HEK293T (cell line): ENCODE data around the gene SLC38A10.
A peak's percentile ranks its signal among the peaks of the same experiment; 100 is the strongest.

ENCODE experiments used
- CTCF ChIA-PET: fragments of 350-600 bp; formaldehyde crosslinking; extraction: SDS; loops from one replicate; lab custom pipeline; 2021; ENCODE audit warnings: antibody characterized with exemption, inconsistent platforms; lab: Yijun Ruan, JAX
- POLR2A ChIA-PET: fragments of 350-600 bp; formaldehyde crosslinking; extraction: SDS; loops from one replicate; lab custom pipeline; 2020; ENCODE audit warnings: antibody characterized with exemption, inconsistent platforms; lab: Yijun Ruan, JAX
- DNase-seq: peaks from one replicate; pipeline ENCODE4 v3.0.0; 2012; ENCODE audit warnings: mixed read lengths; ENCODE audit errors: extremely low spot score
- ARNT ChIP-seq: fragments of 450-650 bp; IDR thresholded peaks from 2 replicates; pipeline ENCODE4 v1.6.1; 2017; ENCODE audit warnings: mild to moderate bottlenecking
- BHLHE40 ChIP-seq: fragments of 450-650 bp; IDR thresholded peaks from 2 replicates; pipeline ENCODE4 v1.6.1; 2016; ENCODE audit warnings: mild to moderate bottlenecking, moderate library complexity, borderline replicate concordance
- CTBP1 ChIP-seq: fragments of 450-650 bp; IDR thresholded peaks from 2 replicates; pipeline ENCODE4 v1.6.1; 2016; ENCODE audit warnings: borderline replicate concordance
- ELF4 ChIP-seq: fragments of 450-650 bp; IDR thresholded peaks from 2 replicates; pipeline ENCODE4 v1.6.1; 2017; ENCODE audit warnings: antibody characterized with exemption
- FOXA1 ChIP-seq: fragments of 450-650 bp; IDR thresholded peaks from 2 replicates; pipeline ENCODE4 v1.6.1; 2016; ENCODE audit warnings: mild to moderate bottlenecking
- FOXK2 ChIP-seq: fragments of 450-650 bp; IDR thresholded peaks from 2 replicates; pipeline ENCODE4 v1.6.1; 2016; ENCODE audit warnings: mild to moderate bottlenecking
- FOXM1 ChIP-seq: fragments of 450-650 bp; IDR thresholded peaks from 2 replicates; pipeline ENCODE4 v1.6.1; 2017; ENCODE audit warnings: mild to moderate bottlenecking, borderline replicate concordance
- HDGF ChIP-seq: fragments of 450-650 bp; IDR thresholded peaks from 2 replicates; pipeline ENCODE4 v1.6.1; 2017; ENCODE audit warnings: antibody characterized with exemption, borderline replicate concordance
- L3MBTL2 ChIP-seq: fragments of 450-650 bp; conservative IDR thresholded peaks from 2 replicates; pipeline ENCODE4 v1.6.1; 2016; ENCODE audit warnings: mild to moderate bottlenecking
- LEF1 ChIP-seq: fragments of 450-650 bp; IDR thresholded peaks from 2 replicates; pipeline ENCODE4 v1.6.1; 2017; ENCODE audit warnings: mild to moderate bottlenecking, borderline replicate concordance
- NFRKB ChIP-seq: fragments of 450-650 bp; IDR thresholded peaks from 2 replicates; pipeline ENCODE4 v1.6.1; 2016; ENCODE audit warnings: mild to moderate bottlenecking, moderate library complexity
- SP1 ChIP-seq: fragments of 450-650 bp; IDR thresholded peaks from 2 replicates; pipeline ENCODE4 v1.6.1; 2017
- SUZ12 ChIP-seq: fragments of 450-650 bp; IDR thresholded peaks from 2 replicates; pipeline ENCODE4 v1.6.1; 2016; ENCODE audit warnings: mild to moderate bottlenecking
- TARDBP ChIP-seq: fragments of 450-650 bp; IDR thresholded peaks from 2 replicates; pipeline ENCODE4 v1.6.1; 2016
- ZNF384 ChIP-seq: fragments of 450-650 bp; IDR thresholded peaks from 2 replicates; pipeline ENCODE4 v1.6.1; 2016
- TF ChIP-seq, protein P1 (sequence below): fragments of 450-650 bp; IDR thresholded peaks from 2 replicates; pipeline ENCODE4 v1.6.1; 2016

The SLC38A10 gene

DNA sequence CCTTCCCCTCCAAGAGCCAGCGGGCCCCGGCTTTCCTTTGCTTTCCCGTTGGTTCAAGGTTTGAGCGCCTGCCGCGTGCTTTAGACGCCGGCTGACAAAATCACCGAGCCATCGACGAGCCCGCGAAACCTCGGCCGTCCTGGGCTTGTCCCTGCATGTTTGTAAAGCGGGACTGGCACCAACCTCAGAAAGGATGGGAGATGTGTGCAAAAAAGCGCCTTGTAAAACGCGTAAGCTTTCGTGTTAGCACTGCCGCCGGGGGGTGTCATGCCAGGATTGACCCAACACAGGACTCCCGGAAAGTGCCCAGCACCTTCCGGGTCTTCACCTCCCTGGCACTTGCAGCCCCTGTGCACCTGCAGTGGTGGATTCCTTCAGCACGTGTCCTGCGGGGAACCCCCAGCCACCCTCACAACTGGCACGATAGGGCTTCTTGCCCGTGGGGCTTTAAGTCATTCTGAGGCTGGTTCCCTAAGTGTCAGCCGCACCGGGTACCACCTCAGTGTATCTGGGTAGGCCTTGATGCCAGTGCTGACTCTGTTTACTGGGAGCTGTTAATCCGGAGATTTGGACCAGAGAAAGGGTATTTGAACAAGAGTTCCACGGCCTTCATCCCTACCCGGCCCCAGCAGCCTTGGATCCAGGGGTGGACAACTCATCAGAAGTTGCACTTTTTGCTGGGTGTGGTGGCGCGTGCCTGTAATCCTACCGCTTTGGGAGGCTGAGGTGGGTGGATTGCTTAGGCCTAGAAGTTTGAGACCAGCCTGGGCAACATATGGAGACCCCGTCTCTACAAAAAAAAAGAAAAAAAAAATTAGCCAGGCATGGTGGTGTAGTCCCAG lies 55.2 kb downstream of the SLC38A10 start:
- TF ChIP-seq TARDBP, result no peak
- no peak for TF ChIP-seq SP1
- TF ChIP-seq, protein P1, sequence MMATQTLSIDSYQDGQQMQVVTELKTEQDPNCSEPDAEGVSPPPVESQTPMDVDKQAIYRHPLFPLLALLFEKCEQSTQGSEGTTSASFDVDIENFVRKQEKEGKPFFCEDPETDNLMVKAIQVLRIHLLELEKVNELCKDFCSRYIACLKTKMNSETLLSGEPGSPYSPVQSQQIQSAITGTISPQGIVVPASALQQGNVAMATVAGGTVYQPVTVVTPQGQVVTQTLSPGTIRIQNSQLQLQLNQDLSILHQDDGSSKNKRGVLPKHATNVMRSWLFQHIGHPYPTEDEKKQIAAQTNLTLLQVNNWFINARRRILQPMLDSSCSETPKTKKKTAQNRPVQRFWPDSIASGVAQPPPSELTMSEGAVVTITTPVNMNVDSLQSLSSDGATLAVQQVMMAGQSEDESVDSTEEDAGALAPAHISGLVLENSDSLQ, result no peak
- no peak for TF ChIP-seq BHLHE40
- peak; percentile 68 for TF ChIP-seq L3MBTL2
- ChIA-PET CTCF (interaction anchor here (1.2 to 1.5 kb wide), 4 partner anchors 10 to 217 kb away, joined by 3 to 9 read pairs (median 4); no protein-coding TSS in a partner anchor), POLR2A (interaction anchor here (0.7 to 3.0 kb wide), 13 partner anchors 10 to 271 kb away, joined by 3 to 23 read pairs (median 5); partner anchors contain the start of genes CEP131 and SLC38A10)
- DNase-seq, result no peak

DNA sequence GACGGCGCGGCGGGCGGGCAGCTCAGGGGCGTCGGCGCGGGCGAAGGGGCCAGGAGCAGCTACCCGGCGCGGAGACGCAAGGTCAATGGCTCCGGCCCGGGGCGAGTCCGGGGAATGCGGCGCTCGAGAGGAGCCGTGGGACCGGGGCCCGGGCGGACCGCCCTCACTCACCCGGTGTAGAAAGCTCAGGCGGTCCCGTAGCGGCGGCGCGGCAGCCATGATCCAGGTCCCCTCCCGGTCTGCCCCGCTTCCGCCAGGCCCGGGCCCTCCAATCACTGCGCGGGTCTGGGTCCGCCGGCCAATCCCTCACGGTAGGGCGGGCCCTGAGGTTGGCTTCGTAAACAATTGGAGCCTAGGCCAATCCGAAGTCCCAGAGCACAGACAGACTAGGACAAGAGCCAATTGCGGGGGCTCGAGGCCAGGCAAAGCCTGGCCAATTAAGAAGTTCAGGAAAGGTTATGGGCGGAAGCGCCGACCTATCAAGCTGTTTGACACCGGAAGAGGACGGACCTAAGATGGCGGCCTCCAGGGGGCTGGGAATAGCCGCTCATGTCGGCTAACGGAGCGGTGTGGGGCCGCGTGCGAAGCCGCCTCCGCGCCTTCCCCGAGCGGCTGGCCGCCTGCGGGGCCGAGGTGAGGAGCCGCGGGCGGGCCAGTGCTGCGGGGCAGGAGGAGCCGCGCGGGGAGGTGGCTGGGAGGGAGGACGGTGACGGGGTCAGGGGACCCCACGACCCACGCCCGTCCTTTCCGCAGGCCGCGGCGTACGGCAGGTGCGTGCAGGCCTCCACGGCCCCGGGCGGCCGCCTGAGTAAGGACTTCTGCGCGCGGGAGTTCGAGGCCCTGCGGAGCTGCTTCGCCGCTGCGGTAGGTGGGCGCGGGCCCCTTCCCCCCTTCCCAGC lies 56.0 kb downstream of the SLC38A10 start, which contains the start of the genes NDUFAF8 and TEPSIN:
Gene NDUFAF8, plus strand, starts transcription at position 504 of the 899 bp plus-strand sequence. Its CDS starts 46 bp downstream, at position 550.
Gene TEPSIN, minus strand, starts transcription at position 241 of the 899 bp plus-strand sequence. Its CDS starts 22 bp downstream, at position 219.
- ChIA-PET POLR2A (interaction anchor here (0.6 to 3.0 kb wide), 22 partner anchors 9 to 276 kb away, joined by 3 to 23 read pairs (median 5); partner anchors contain the start of genes AATK, CEP131, PVALEF and SLC38A10), CTCF (interaction anchor here (0.6 to 1.5 kb wide), 4 partner anchors 9 to 216 kb away, joined by 3 to 4 read pairs (median 3); no protein-coding TSS in a partner anchor)
- TF ChIP-seq CTBP1 (no peak), ZNF384 (no peak), LEF1 (peak; percentile 22; the same call in 1 of the 2 replicates), SP1 (no peak), ELF4 (peak; percentile 97)
- TF ChIP-seq, protein P1, result peak; percentile 100

DNA sequence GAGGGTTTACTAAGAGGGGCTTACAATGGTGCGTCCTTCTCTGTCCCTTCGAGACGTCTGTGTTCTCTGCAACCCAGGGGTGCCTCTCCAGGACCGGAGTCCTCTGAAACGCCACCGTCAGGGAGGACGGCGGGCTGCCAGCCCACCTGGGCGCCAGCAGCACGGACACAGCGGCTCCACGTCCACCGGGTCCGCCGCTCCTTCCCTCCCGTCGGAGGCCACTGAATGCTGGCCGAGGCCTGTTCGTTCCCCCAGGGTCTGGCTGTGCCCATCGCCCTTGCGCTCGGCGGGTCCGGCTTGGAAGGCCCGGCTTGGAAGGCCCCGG lies 56.7 kb downstream of the SLC38A10 start:
- TF ChIP-seq BHLHE40, result no peak
- TF ChIP-seq NFRKB, result no peak
- TF ChIP-seq SUZ12, result no peak
- TF ChIP-seq, protein P1, result no peak
- no peak for TF ChIP-seq LEF1
- DNase-seq, result no peak
- ChIA-PET POLR2A (interaction anchor here (0.6 to 3.0 kb wide), 19 partner anchors 8 to 277 kb away, joined by 3 to 23 read pairs (median 5); partner anchors contain the start of genes AATK, CEP131, PVALEF and SLC38A10), CTCF (interaction anchor here (0.6 to 1.5 kb wide), 2 partner anchors 8 to 94 kb away, joined by 3 to 4 read pairs; no protein-coding TSS in a partner anchor)

More for the DNA sequence above, 56.0 kb downstream of the SLC38A10 start, which contains the start of the genes NDUFAF8 and TEPSIN:
- peak; percentile 99 for DNase-seq

DNA sequence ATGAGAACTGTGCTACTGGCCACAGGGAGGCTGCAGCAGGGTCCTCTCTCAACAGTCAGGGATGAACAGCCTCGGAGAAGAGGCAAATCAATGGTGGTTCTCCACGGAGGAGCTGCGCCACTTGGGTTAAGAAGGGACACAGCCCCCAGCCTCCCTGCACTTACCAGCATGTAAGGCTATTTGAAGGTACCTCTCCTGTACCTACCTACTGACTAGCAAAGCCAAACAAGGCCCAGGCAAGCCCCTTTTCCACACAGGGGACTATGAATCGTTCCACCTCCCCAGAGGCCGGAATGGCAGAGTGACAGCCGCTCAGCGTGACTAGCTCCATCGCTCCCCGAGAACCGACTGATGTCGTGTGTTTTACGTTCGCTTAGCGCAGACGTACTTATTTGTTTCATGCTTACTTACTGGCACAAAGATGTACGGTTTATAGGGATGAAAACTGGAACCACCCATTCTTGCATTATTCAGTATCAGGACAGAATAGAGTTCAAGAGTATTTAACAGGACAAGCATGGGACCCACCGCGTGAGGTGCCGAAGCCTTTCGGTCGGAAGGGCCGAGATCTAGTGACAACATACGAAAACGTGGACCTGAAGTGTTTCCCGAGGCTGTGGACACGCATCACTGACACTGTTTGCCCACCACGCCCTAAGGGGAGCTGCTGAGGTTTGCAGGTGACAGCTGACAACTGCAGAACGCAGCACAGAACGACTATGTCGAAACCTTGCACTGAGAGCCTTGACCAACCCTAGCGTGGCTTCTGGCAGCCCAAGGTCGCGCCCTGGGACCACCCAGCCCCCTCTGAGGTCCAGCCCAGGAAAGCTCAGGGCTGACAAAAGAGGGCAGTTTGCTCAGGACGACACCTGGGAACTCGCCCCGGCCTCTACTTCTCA lies 57.3 kb downstream of the SLC38A10 start:
- ChIA-PET POLR2A (interaction anchor here (1.0 to 3.0 kb wide), 9 partner anchors 8 to 277 kb away, joined by 3 to 23 read pairs (median 6); partner anchors contain the start of genes AATK, CEP131, PVALEF and SLC38A10), CTCF (interaction anchor here (1.5 kb wide), 1 partner anchor 7 kb away, joined by 4 read pairs; no protein-coding TSS in a partner anchor)
- no peak for TF ChIP-seq BHLHE40
- no peak for TF ChIP-seq ELF4
- no peak for TF ChIP-seq FOXK2
- TF ChIP-seq ZNF384, result no peak
- no peak for TF ChIP-seq CTBP1
- TF ChIP-seq LEF1, result no peak
- TF ChIP-seq FOXA1, result no peak
- TF ChIP-seq L3MBTL2, result no peak
- no peak for TF ChIP-seq TARDBP
- TF ChIP-seq ARNT, result no peak
- TF ChIP-seq FOXM1, result no peak
- no peak for TF ChIP-seq NFRKB
- no peak for TF ChIP-seq HDGF
- TF ChIP-seq, protein P1, result no peak
- TF ChIP-seq SUZ12, result no peak
- TF ChIP-seq SP1, result no peak
- no peak for DNase-seq
